ENCODE measurements around the gene RGS9BP.
"Not testable (repeated sequence)": the region's sequence is repeated elsewhere in the genome, so short reads cannot be mapped to it uniquely, and the experiment has no call there.

Gene RGS9BP

GRCh38 chr19:32708457-32708856 is 32.8 kb downstream of the RGS9BP start:
- Mint-ChIP-seq H3K4me3 (peak overlapping the region; percentile 11), H3K4me1 (peaks cover 29% of the 10 kb centered on the region), H3K27ac (peak overlapping the region; percentile 86), H3K9me3 (no peaks in the 10 kb centered on the region), H3K36me3 (peaks cover 16% of the 10 kb centered on the region), H3K27me3 (no peaks in the 10 kb centered on the region)

GRCh38 chr19:32709032-32709431 is 33.4 kb downstream of the RGS9BP start:
- H3K36me3 Mint-ChIP-seq = peaks cover 12% of the 10 kb centered on the region
- peaks cover 29% of the 10 kb centered on the region for H3K4me1 Mint-ChIP-seq
- no peak overlapping the region for H3K4me3 Mint-ChIP-seq
- H3K27me3 Mint-ChIP-seq = no peaks in the 10 kb centered on the region
- peak overlapping the region; percentile 86 for H3K27ac Mint-ChIP-seq
- H3K9me3 Mint-ChIP-seq = no peaks in the 10 kb centered on the region

- Mint-ChIP-seq H3K36me3 (peaks cover 14% of the 10 kb centered on the region), H3K4me1 (peaks cover 17% of the 10 kb centered on the region), H3K27ac (no peak overlapping the region), H3K27me3 (no peaks in the 10 kb centered on the region), H3K4me3 (no peak overlapping the region), H3K9me3 (no peaks in the 10 kb centered on the region)
Observed at GRCh38 chr19:32711747-32712146, 36.1 kb downstream of the RGS9BP start.

GRCh38 chr19:32716203-32716602 is 40.6 kb downstream of the RGS9BP start:
- H3K36me3 Mint-ChIP-seq, H3K27ac Mint-ChIP-seq, H3K9me3 Mint-ChIP-seq, H3K4me1 Mint-ChIP-seq, H3K4me3 Mint-ChIP-seq, H3K27me3 Mint-ChIP-seq: not testable (repeated sequence)

GRCh38 chr19:32717496-32717895 is 41.8 kb downstream of the RGS9BP start:
- Mint-ChIP-seq H3K36me3 (peaks cover 6% of the 10 kb centered on the region), H3K4me3 (no peak overlapping the region), H3K4me1 (no peaks in the 10 kb centered on the region), H3K27ac (no peak overlapping the region), H3K9me3 (no peaks in the 10 kb centered on the region), H3K27me3 (no peaks in the 10 kb centered on the region)

GRCh38 chr19:32718286-32718685 is 42.6 kb downstream of the RGS9BP start:
- Mint-ChIP-seq H3K27ac (no peak overlapping the region), H3K27me3 (no peaks in the 10 kb centered on the region), H3K4me1 (no peaks in the 10 kb centered on the region), H3K36me3 (peaks cover 6% of the 10 kb centered on the region), H3K9me3 (no peaks in the 10 kb centered on the region), H3K4me3 (no peak overlapping the region)

GRCh38 chr19:32719611-32720059 is 44.0 kb downstream of the RGS9BP start, which contains the start of gene TDRD12:
TSS of gene TDRD12 (plus strand) at chr19:32719767. CDS start at chr19:32720073, 306 bp downstream.
- no peak within 1 kb of the TSS for H3K27ac Mint-ChIP-seq

GRCh38 chr19:32720216-32720935 is 44.7 kb downstream of the RGS9BP start:
- Mint-ChIP-seq H3K4me1 (no peaks in the 10 kb centered on the region), H3K4me3 (no peak overlapping the region), H3K27me3 (no peaks in the 10 kb centered on the region), H3K36me3 (no peaks in the 10 kb centered on the region), H3K27ac (no peak overlapping the region), H3K9me3 (no peaks in the 10 kb centered on the region)

More at GRCh38 chr19:32719611-32720059, 44.0 kb downstream of the RGS9BP start, which contains the start of gene TDRD12:
- H3K9me3 Mint-ChIP-seq = no peaks in the 10 kb centered on the region
- H3K27me3 Mint-ChIP-seq = no peaks in the 10 kb centered on the region
- no peaks in the 10 kb centered on the region for H3K4me1 Mint-ChIP-seq
- no peak within 1 kb of the TSS for H3K4me3 Mint-ChIP-seq
- H3K36me3 Mint-ChIP-seq = peaks cover 5% of the 10 kb centered on the region

- Mint-ChIP-seq H3K4me1 (no peaks in the 10 kb centered on the region), H3K36me3 (no peaks in the 10 kb centered on the region), H3K27me3 (no peaks in the 10 kb centered on the region), H3K4me3 (no peak overlapping the region), H3K9me3 (no peaks in the 10 kb centered on the region), H3K27ac (no peak overlapping the region)
Observed at GRCh38 chr19:32720936-32721250, 45.2 kb downstream of the RGS9BP start.

All from activated naive CD4-positive, alpha-beta T cell treated with anti-CD3 and anti-CD28 coated beads, Interleukin-2, amount 50 U/mL, for 24 hours (primary cell).